SU-DHL-6 (cell line): ENCODE results near the gene DUSP19.

Experiments used
- H2AFZ ChIP-seq: fragments of 200-600 bp; sonication (generic); 2 replicates; pipeline ENCODE4 v1.6.1; 2014; ENCODE audit warnings: low read depth, mild to moderate bottlenecking, moderate library complexity, mixed read lengths, antibody characterized with exemption, low read length; ENCODE audit not compliant: severe bottlenecking
- H3F3A ChIP-seq: fragments of 200-600 bp; shearing (Covaris generic); 2 replicates; pipeline ENCODE4 v1.6.0; 2016; ENCODE audit warnings: antibody characterized with exemption, mild to moderate bottlenecking; ENCODE audit not compliant: insufficient read depth
- H3K27ac ChIP-seq: fragments of 200-600 bp; sonication (generic); 2 replicates; pipeline ENCODE4 v1.5.1; 2016; ENCODE audit warnings: low read depth, mild to moderate bottlenecking, low read length, moderate library complexity, mixed read lengths
- H3K27me3 ChIP-seq: fragments of 200-600 bp; sonication (generic), shearing (Covaris generic); 2 replicates; pipeline ENCODE4 v1.6.0; 2014; ENCODE audit warnings: mild to moderate bottlenecking, low read length
- H3K36me3 ChIP-seq: fragments of 200-600 bp; sonication (generic); 2 replicates; pipeline ENCODE4 v1.6.1; 2014; ENCODE audit warnings: mild to moderate bottlenecking, low read length, mixed read lengths
- H3K4me2 ChIP-seq: fragments of 300-600, 200-600 bp; shearing (Covaris generic), sonication (generic); 2 replicates; pipeline ENCODE4 v1.6.0; 2014; ENCODE audit warnings: low read length, low read depth, mild to moderate bottlenecking; ENCODE audit not compliant: poor library complexity, severe bottlenecking
- H3K4me3 ChIP-seq: fragments of 200-600 bp; sonication (generic); 2 replicates; pipeline ENCODE4 v1.5.1; 2014; ENCODE audit warnings: antibody characterized with exemption, low read length, mild to moderate bottlenecking, mixed read lengths; ENCODE audit not compliant: insufficient read depth, poor library complexity, severe bottlenecking
- H3K79me2 ChIP-seq: fragments of 200-600 bp; sonication (generic); 2 replicates; pipeline ENCODE4 v1.6.1; 2014; ENCODE audit warnings: mild to moderate bottlenecking, low read length, moderate library complexity; ENCODE audit not compliant: insufficient read depth
- H3K9ac ChIP-seq: fragments of 200-600 bp; sonication (generic); 2 replicates; pipeline ENCODE4 v1.7.0; 2014; ENCODE audit warnings: mild to moderate bottlenecking, low read length
- H3K9me2 ChIP-seq: fragments of 200-600 bp; sonication (generic); replicated peaks from 2 replicates; pipeline ENCODE4 v1.6.1; 2014; ENCODE audit warnings: low read length; ENCODE audit not compliant: insufficient read depth
- H3K9me3 ChIP-seq: fragments of 200-600 bp; sonication (generic); 2 replicates; pipeline ENCODE4 v1.6.1; 2014; ENCODE audit warnings: low read length, mixed read lengths; ENCODE audit not compliant: insufficient read depth
- H4K20me1 ChIP-seq: fragments of 200-600 bp; sonication (generic); 2 replicates; pipeline ENCODE4 v1.6.1; 2014; ENCODE audit warnings: low read depth, mild to moderate bottlenecking, antibody characterized with exemption, low read length, moderate library complexity, mixed read lengths
- CTCF ChIP-seq: fragments of 200-600 bp; sonication (generic); IDR thresholded peaks from one replicate; pipeline ENCODE4 v1.5.1; 2017; ENCODE audit warnings: antibody characterized with exemption, mild to moderate bottlenecking, low read length, moderate library complexity; ENCODE audit not compliant: insufficient read depth, poor library complexity, severe bottlenecking
- EZH2phosphoT487 ChIP-seq: fragments of 200-600 bp; sonication (generic), shearing (Covaris generic); conservative IDR thresholded peaks from 2 replicates; pipeline ENCODE4 v1.6.1; 2018; ENCODE audit warnings: mild to moderate bottlenecking, antibody characterized with exemption, low read length, moderate library complexity, mixed read lengths

Gene DUSP19

GRCh38 chr2:183049420-183049819 lies 29.1 kb upstream of the DUSP19 start:
- no peaks in the 10 kb centered on the region for H3K36me3 ChIP-seq
- H3K9ac ChIP-seq, result no peak overlapping the region
- H3K4me3 ChIP-seq, result no peak overlapping the region
- no peak overlapping the region for H3K4me2 ChIP-seq
- no peak overlapping the region for H3K27ac ChIP-seq
- H3K27me3 ChIP-seq, result no peaks in the 10 kb centered on the region
- H4K20me1 ChIP-seq, result no peaks in the 10 kb centered on the region
- H3K9me3 ChIP-seq, result peaks cover 3% of the 10 kb centered on the region; the same call in 1 of the 2 replicates
- no peak overlapping the region for H2AFZ ChIP-seq
- TF ChIP-seq CTCF (no peak), EZH2phosphoT487 (no peak)
- no peaks in the 10 kb centered on the region for H3K79me2 ChIP-seq
- H3F3A ChIP-seq, result no peaks in the 10 kb centered on the region
- H3K9me2 ChIP-seq, result no peaks in the 10 kb centered on the region

- no peaks in the 10 kb centered on the region for H3K9me3 ChIP-seq
- H3K79me2 ChIP-seq, result no peaks in the 10 kb centered on the region
- no peaks in the 10 kb centered on the region for H3K9me2 ChIP-seq
- H3K9ac ChIP-seq, result no peak overlapping the region
- no peak overlapping the region for H2AFZ ChIP-seq
- no peaks in the 10 kb centered on the region for H3F3A ChIP-seq
- no peak overlapping the region for H3K4me3 ChIP-seq
- H3K27ac ChIP-seq, result no peak overlapping the region
- H3K4me2 ChIP-seq, result no peak overlapping the region
- TF ChIP-seq CTCF (no peak), EZH2phosphoT487 (no peak)
- no peaks in the 10 kb centered on the region for H3K36me3 ChIP-seq
- H4K20me1 ChIP-seq, result no peaks in the 10 kb centered on the region
- no peaks in the 10 kb centered on the region for H3K27me3 ChIP-seq
Measured at GRCh38 chr2:183057333-183057985, 21.1 kb upstream of the DUSP19 start.

GRCh38 chr2:183059561-183059960 lies 19.0 kb upstream of the DUSP19 start:
- no peaks in the 10 kb centered on the region for H3F3A ChIP-seq
- H3K27ac ChIP-seq, result no peak overlapping the region
- no peak overlapping the region for H2AFZ ChIP-seq

More at GRCh38 chr2:183059561-183059960, 19.0 kb upstream of the DUSP19 start:
- TF ChIP-seq CTCF (no peak), EZH2phosphoT487 (no peak)
- Histone ChIP-seq H3K4me2 (no peak overlapping the region), H3K4me3 (no peak overlapping the region), H3K9me2 (no peaks in the 10 kb centered on the region), H3K79me2 (no peaks in the 10 kb centered on the region), H4K20me1 (no peaks in the 10 kb centered on the region), H3K9me3 (no peaks in the 10 kb centered on the region), H3K27me3 (no peaks in the 10 kb centered on the region), H3K9ac (no peak overlapping the region), H3K36me3 (no peaks in the 10 kb centered on the region)
